Spleen (tissue), 11 donors: ENCODE measurements around the gene TMCC1. TPM values are rescaled to one million over a fixed set of nuclear protein-coding genes. Genes with fewer than 3 reads are reported as not detected.
A peak's percentile ranks its signal among the peaks of the same experiment; 100 is the strongest.
"Not testable (repeated sequence)": the region's sequence is repeated elsewhere in the genome, so short reads cannot be mapped to it uniquely, and the experiment has no call there.

Source experiments
- DNase-seq: peaks from one replicate; pipeline ENCODE4 v3.0.0-alpha.2; 2020
- H3K27ac ChIP-seq, 8 donors: fragments of 200-600 bp; sonication (generic) in 7 of 8; 1 replicate in 4 of 8; 2 replicates in 4 of 8; pipeline versions ENCODE4 v1.5.0 to v1.8.0; 2016 to 2021; ENCODE audit warnings: inconsistent platforms in 4 of 8, mild to moderate bottlenecking in 4 of 8, moderate library complexity in 1 of 8
- H3K27me3 ChIP-seq, 7 donors: fragments of 200-600 bp; sonication (generic) in 6 of 7; replicated peaks in 1 of 7; 1 replicate in 4 of 7; 2 replicates in 3 of 7; pipeline versions ENCODE4 v1.5.0 to v1.8.0; 2016 to 2021; ENCODE audit warnings: inconsistent platforms in 3 of 7, mild to moderate bottlenecking in 1 of 7
- H3K36me3 ChIP-seq, 6 donors: fragments of 200-600 bp; sonication (generic) in 5 of 6; 1 replicate in 4 of 6; 2 replicates in 2 of 6; pipeline versions ENCODE4 v1.5.0 to v1.8.0; 2016 to 2021; ENCODE audit warnings: inconsistent platforms in 2 of 6
- H3K4me1 ChIP-seq, 6 donors: fragments of 200-600 bp; sonication (generic) in 5 of 6; 1 replicate in 3 of 6; 2 replicates in 3 of 6; pipeline versions ENCODE4 v1.5.0 to v1.8.0; 2016 to 2021; ENCODE audit warnings: inconsistent platforms in 3 of 6
- H3K4me3 ChIP-seq, 8 donors: fragments of 200-600 bp; sonication (generic) in 7 of 8; 1 replicate in 4 of 8; 2 replicates in 4 of 8; pipeline versions ENCODE4 v1.5.0 to v1.8.0; 2016 to 2021; ENCODE audit warnings: inconsistent platforms in 4 of 8, mild to moderate bottlenecking in 4 of 8, moderate library complexity in 2 of 8
- H3K9me3 ChIP-seq, 8 donors: fragments of 200-600 bp; sonication (generic) in 7 of 8; 1 replicate in 4 of 8; 2 replicates in 4 of 8; pipeline versions ENCODE4 v1.5.0 to v1.8.0; 2016 to 2021; ENCODE audit warnings: inconsistent platforms in 4 of 8
- POLR2A ChIP-seq, 3 donors: fragments of 450-650 bp; IDR thresholded peaks; one replicate each; pipeline ENCODE4 v1.5.1; 2017; ENCODE audit warnings: antibody characterized with exemption in 3 of 3, mild to moderate bottlenecking in 1 of 3
- POLR2AphosphoS5 ChIP-seq, 3 donors: sonication (generic); formaldehyde crosslinking; IDR thresholded peaks; one replicate each; pipeline ENCODE4 v1.5.1; 2017; ENCODE audit warnings: antibody characterized with exemption in 3 of 3
- WGBS, 5 donors: extraction: QIAGEN DNeasy Blood & Tissue Kit in 3 of 5; methylation state at CpG; one replicate each; pipeline versions ENCODE4 v1.1.5 to v1.1.7; 2013 to 2018; 5-methylcytosine and 5-hydroxymethylcytosine counted together
- intact Hi-C: fragments of 100-400 bp; cut with DNase I; formaldehyde crosslinking; loops from one replicate; pipeline ENCODE4 v1.15.0; 2023; ENCODE audit warnings: low total_unique reads
- polyA plus RNA-seq, 3 donors: library from polyadenylated mRNA; stranded (reverse); fragments of 200-250 nt; gene quantifications; one replicate each; pipeline ENCODE4 v1.2.1, GENCODE V29; 2013
- total RNA-seq, 7 donors: library from RNA; depleted of rRNA in 3 of 7; stranded (reverse); fragments of >200 nt in 3 of 7; fragmentation: NEBNext Ultra II Directional in 4 of 7; extraction: Animal tissue kit (Norgen Biotek cat#: 25700) in 4 of 7; gene quantifications; one replicate each; pipeline versions ENCODE4 v1.1.0 to v1.2.1, GENCODE V29; 2016 to 2021
- TF ChIP-seq, protein P1 (sequence below), 11 experiments: fragments of 200-600 bp in 7 of 11; fragments of 450-650 bp in 4 of 11; sonication (generic) in 4 of 11; IDR thresholded peaks in 8 of 11; conservative IDR thresholded peaks in 3 of 11; 1 replicate in 7 of 11; 2 replicates in 4 of 11; pipeline versions ENCODE4 v1.4.0 to v1.8.0; 2016 to 2021; ENCODE audit warnings: antibody characterized with exemption in 11 of 11, inconsistent platforms in 4 of 11, mild to moderate bottlenecking in 1 of 11
- donor health status: healthy with polysubstance abuse.
- donor health status: DM: no; HTN: no; CAD: no; lungs with moderate emphysema.
- donor health status: DM: no; HTN: no; CAD: no.
- donor health status: Bipolar disorder and iron deficiency.
- donor health status: healthy.
- donor health status: DM: no; HTN: no; CAD: no.
- donor health status: DM: yes; HTN: yes; CAD: no.

TMCC1 gene
- total and polyA plus RNA-seq, 10 donors: 4.5 to 45.5 (median 32.5) TPM

DNA sequence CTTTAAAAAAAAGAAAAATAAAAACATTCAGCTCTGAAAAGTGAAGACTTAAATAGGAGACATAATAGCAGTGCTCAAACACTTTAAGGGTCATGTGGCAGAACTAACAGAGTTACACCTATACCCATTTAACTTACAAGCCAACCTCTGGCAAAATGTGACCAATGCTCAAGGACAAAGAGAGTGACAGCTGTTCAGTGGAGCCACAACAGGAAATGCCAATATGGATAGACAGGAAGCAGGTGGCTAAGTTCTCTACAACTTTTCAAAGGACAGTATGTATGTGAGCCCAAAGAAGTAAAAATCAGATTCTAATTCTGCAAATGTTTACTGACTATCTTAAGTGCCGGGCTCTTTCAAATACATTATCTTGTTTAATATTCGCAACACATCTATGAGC is 3.4 kb downstream of the TMCC1 start:
- DNase-seq: no peak
- WGBS, 5 donors: 18 to 65% (median 24%) methylated on average over 2 of the region's 2 CpGs
- TF ChIP-seq POLR2AphosphoS5 (IDR thresholded peaks at IDR 0.05) (peak in 1 of 3 donors; percentile 62), POLR2A (IDR thresholded peaks at IDR 0.05) (no peak)
- TF ChIP-seq, protein P1, sequence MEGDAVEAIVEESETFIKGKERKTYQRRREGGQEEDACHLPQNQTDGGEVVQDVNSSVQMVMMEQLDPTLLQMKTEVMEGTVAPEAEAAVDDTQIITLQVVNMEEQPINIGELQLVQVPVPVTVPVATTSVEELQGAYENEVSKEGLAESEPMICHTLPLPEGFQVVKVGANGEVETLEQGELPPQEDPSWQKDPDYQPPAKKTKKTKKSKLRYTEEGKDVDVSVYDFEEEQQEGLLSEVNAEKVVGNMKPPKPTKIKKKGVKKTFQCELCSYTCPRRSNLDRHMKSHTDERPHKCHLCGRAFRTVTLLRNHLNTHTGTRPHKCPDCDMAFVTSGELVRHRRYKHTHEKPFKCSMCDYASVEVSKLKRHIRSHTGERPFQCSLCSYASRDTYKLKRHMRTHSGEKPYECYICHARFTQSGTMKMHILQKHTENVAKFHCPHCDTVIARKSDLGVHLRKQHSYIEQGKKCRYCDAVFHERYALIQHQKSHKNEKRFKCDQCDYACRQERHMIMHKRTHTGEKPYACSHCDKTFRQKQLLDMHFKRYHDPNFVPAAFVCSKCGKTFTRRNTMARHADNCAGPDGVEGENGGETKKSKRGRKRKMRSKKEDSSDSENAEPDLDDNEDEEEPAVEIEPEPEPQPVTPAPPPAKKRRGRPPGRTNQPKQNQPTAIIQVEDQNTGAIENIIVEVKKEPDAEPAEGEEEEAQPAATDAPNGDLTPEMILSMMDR (IDR thresholded peaks at IDR 0.05 in 8 of 11, conservative IDR thresholded peaks at IDR 0.05 in 3 of 11): no peak
- peaks cover 32 to 71% (median 57%) of the 10 kb centered on the region in 6 donors for H3K4me1 ChIP-seq
- intact Hi-C loops: no loop called here
- H3K27me3 ChIP-seq: no peaks in the 10 kb centered on the region
- peak overlapping the region in 7 of 8 donors; percentile 10 to 97 (median 95) for H3K27ac ChIP-seq
- peaks cover 0 to 8% (median 0%) of the 10 kb centered on the region in 6 donors for H3K36me3 ChIP-seq
- H3K9me3 ChIP-seq: no peaks in the 10 kb centered on the region
- H3K4me3 ChIP-seq: peak overlapping the region in 1 of 8 donors; percentile 83

DNA sequence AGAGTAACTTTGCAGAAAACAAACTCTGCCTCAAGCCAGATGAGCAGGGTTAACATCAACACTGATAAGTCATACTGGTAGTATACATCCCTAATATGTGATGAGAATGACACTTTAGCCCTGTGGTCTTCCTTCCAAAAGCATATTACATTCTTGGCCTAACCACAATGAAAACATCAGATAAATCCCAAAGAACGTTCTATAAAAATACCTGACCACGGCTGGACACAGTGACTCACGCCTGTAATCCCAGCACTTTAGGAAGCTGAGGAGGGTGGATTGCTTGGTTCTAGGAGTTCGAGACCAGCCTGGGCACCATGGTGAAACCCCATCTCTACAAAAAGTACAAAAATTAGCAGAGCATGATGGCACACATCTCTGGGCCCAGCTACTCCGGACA is 4.7 kb downstream of the TMCC1 start:
- peaks cover 28 to 59% (median 46%) of the 10 kb centered on the region in 6 donors for H3K4me1 ChIP-seq
- intact Hi-C loops: no loop called here
- H3K9me3 ChIP-seq: no peaks in the 10 kb centered on the region
- H3K27me3 ChIP-seq: no peaks in the 10 kb centered on the region
- H3K4me3 ChIP-seq: no peak overlapping the region
- peaks cover 0 to 8% (median 0%) of the 10 kb centered on the region in 6 donors for H3K36me3 ChIP-seq
- no peak for DNase-seq
- H3K27ac ChIP-seq: peak overlapping the region in 2 of 8 donors; percentile 7 to 97
- TF ChIP-seq POLR2AphosphoS5 (IDR thresholded peaks at IDR 0.05) (no peak), POLR2A (IDR thresholded peaks at IDR 0.05) (no peak)
- TF ChIP-seq, protein P1 (IDR thresholded peaks at IDR 0.05 in 8 of 11, conservative IDR thresholded peaks at IDR 0.05 in 3 of 11): no peak
- WGBS, 5 donors: 71 to 78% (median 75%) methylated on average over 5 of the region's 5 CpGs

DNA sequence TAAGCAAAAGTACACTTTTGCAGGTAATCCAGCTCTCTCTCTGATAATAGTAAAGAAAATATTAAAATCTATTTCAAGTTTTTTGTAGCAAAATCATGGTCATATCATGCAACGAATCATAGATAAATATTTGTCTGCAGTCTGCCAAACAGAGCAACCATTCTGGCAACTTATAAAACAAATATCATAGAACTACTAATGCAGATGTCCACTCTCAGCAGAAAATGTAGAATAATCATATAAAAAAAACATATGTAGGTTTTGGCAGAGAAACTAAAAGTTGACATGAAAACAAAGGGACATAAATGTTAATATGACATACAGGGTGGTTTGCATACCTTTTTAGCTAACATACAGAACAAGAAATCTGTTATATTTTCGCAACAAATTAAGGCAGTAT is 12.2 kb downstream of the TMCC1 start:
- DNase-seq: no peak
- H3K27me3 ChIP-seq: no peaks in the 10 kb centered on the region
- intact Hi-C loops: no loop called here
- H3K36me3 ChIP-seq: peaks cover 0 to 43% (median 30%) of the 10 kb centered on the region in 6 donors
- TF ChIP-seq, protein P1 (IDR thresholded peaks at IDR 0.05 in 8 of 11, conservative IDR thresholded peaks at IDR 0.05 in 3 of 11): no peak
- TF ChIP-seq POLR2AphosphoS5 (IDR thresholded peaks at IDR 0.05): no peak
- TF ChIP-seq POLR2A (IDR thresholded peaks at IDR 0.05): no peak
- 94 to 97% (median 95%) methylated on average over 2 of the region's 2 CpGs for WGBS, 5 donors
- peaks cover 0 to 9% (median 0%) of the 10 kb centered on the region in 6 donors for H3K4me1 ChIP-seq
- no peaks in the 10 kb centered on the region for H3K9me3 ChIP-seq
- H3K4me3 ChIP-seq: no peak overlapping the region
- H3K27ac ChIP-seq: no peak overlapping the region

DNA sequence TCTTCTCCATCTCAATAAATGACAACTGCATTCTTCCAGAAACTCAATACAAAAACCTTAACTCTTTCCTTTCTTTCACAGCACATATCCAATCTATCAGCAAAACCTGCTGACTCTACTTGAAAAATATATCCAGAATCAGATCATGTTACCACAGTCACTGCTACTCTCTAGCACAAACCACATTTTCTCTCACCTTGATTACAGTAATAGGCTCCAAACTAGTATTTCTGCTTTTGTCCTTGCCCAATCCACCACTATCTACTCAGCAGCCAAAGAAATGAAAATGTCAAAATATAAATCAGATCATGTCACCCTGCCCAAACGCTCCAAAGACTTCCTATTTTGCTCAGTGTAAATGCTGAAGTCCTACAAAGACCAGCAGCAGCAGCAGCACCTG is 15.2 kb downstream of the TMCC1 start:
- intact Hi-C loops: no loop called here
- 21 to 49% (median 30%) methylated on average over 1 of the region's 1 CpG for WGBS, 5 donors
- no peak for DNase-seq
- no peaks in the 10 kb centered on the region for H3K9me3 ChIP-seq
- no peak overlapping the region for H3K4me3 ChIP-seq
- no peaks in the 10 kb centered on the region for H3K27me3 ChIP-seq
- TF ChIP-seq POLR2A (IDR thresholded peaks at IDR 0.05) (no peak), POLR2AphosphoS5 (IDR thresholded peaks at IDR 0.05) (no peak)
- TF ChIP-seq, protein P1 (IDR thresholded peaks at IDR 0.05 in 8 of 11, conservative IDR thresholded peaks at IDR 0.05 in 3 of 11): no peak
- peaks cover 0 to 9% (median 0%) of the 10 kb centered on the region in 6 donors for H3K4me1 ChIP-seq
- H3K27ac ChIP-seq: no peak overlapping the region
- peaks cover 0 to 72% (median 38%) of the 10 kb centered on the region in 6 donors for H3K36me3 ChIP-seq

DNA sequence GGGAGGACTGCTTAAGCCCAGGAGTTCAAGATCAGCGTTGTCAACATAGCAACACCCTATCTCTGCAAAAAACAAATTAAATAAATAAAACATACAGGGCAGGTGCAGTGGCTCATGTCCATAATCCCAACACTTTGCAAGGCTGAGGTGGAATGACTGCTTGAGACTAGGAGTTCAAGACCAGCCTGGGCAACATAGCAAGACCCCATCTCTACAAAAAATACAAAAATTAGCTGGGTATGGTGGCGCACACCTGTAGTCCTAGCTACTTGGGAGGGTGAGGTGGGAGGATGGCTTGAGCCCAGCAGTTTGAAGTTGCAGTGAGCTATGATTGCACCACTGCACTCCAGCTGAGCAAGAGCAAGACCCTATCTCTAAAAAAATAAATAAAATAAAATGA is 19.0 kb downstream of the TMCC1 start:
- WGBS, 5 donors: 94 to 98% (median 98%) methylated on average over 2 of the region's 2 CpGs
- intact Hi-C loops, H3K27ac ChIP-seq, H3K4me3 ChIP-seq, DNase-seq, H3K9me3 ChIP-seq, H3K27me3 ChIP-seq: not testable (repeated sequence)
- H3K4me1 ChIP-seq: peaks cover 0 to 17% (median 0%) of the 10 kb centered on the region in 6 donors
- peaks cover 0 to 96% (median 32%) of the 10 kb centered on the region in 6 donors for H3K36me3 ChIP-seq
